ENCODE measurements around the gene GMDS.

- no peak for TF ChIP-seq POLR2A (IDR thresholded peaks at IDR 0.05; ENCODE audit: low read depth, low read length)
- TF ChIP-seq, protein P1, sequence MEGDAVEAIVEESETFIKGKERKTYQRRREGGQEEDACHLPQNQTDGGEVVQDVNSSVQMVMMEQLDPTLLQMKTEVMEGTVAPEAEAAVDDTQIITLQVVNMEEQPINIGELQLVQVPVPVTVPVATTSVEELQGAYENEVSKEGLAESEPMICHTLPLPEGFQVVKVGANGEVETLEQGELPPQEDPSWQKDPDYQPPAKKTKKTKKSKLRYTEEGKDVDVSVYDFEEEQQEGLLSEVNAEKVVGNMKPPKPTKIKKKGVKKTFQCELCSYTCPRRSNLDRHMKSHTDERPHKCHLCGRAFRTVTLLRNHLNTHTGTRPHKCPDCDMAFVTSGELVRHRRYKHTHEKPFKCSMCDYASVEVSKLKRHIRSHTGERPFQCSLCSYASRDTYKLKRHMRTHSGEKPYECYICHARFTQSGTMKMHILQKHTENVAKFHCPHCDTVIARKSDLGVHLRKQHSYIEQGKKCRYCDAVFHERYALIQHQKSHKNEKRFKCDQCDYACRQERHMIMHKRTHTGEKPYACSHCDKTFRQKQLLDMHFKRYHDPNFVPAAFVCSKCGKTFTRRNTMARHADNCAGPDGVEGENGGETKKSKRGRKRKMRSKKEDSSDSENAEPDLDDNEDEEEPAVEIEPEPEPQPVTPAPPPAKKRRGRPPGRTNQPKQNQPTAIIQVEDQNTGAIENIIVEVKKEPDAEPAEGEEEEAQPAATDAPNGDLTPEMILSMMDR (conservative IDR thresholded peaks at IDR 0.05; ENCODE audit: low read depth, low read length): no peak
- TF ChIP-seq, protein P2, sequence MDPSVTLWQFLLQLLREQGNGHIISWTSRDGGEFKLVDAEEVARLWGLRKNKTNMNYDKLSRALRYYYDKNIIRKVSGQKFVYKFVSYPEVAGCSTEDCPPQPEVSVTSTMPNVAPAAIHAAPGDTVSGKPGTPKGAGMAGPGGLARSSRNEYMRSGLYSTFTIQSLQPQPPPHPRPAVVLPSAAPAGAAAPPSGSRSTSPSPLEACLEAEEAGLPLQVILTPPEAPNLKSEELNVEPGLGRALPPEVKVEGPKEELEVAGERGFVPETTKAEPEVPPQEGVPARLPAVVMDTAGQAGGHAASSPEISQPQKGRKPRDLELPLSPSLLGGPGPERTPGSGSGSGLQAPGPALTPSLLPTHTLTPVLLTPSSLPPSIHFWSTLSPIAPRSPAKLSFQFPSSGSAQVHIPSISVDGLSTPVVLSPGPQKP (IDR thresholded peaks at IDR 0.05; ENCODE audit: borderline replicate concordance, low read depth, low read length): no peak
- TF ChIP-seq CHD1 (IDR thresholded peaks at IDR 0.05; ENCODE audit: low read depth, low read length): no peak
These were observed 536.2 kb downstream of the GMDS start for GRCh38 chr6:1709234-1709641.
